Thymus (tissue), 11 donors: ENCODE data around the gene CDH8. TPM values are rescaled to one million over a fixed set of nuclear protein-coding genes. Genes with fewer than 3 reads are reported as not detected.
"Not testable (repeated sequence)": the region's sequence is repeated elsewhere in the genome, so short reads cannot be mapped to it uniquely, and the experiment has no call there.

Experiments
- DNase-seq, 9 donors: peaks; one replicate each; pipeline ENCODE4 v3.0.0-alpha.2; 2013; ENCODE audit warnings: low spot score in 9 of 9, low read depth in 6 of 9, missing footprints in 1 of 9
- H3K27ac ChIP-seq, 2 donors: one replicate each; pipeline ENCODE4 v1.5.1; 2013; ENCODE audit warnings: control low read depth in 1 of 2, low read depth in 1 of 2, low read length in 1 of 2, mild to moderate bottlenecking in 1 of 2, moderate library complexity in 1 of 2
- H3K27me3 ChIP-seq, 2 donors: one replicate each; pipeline ENCODE4 v1.5.1; 2013; ENCODE audit warnings: low read length in 1 of 2; ENCODE audit not compliant: control insufficient read depth in 2 of 2, insufficient read depth in 1 of 2
- H3K36me3 ChIP-seq, 2 donors: one replicate each; pipeline ENCODE4 v1.5.1; 2013; ENCODE audit warnings: low read length in 1 of 2, mild to moderate bottlenecking in 1 of 2, moderate library complexity in 1 of 2; ENCODE audit not compliant: control insufficient read depth in 2 of 2, insufficient read depth in 2 of 2
- H3K4me1 ChIP-seq, 2 donors: one replicate each; pipeline ENCODE4 v1.5.1; 2013; ENCODE audit warnings: low read length in 2 of 2; ENCODE audit not compliant: control insufficient read depth in 2 of 2, insufficient read depth in 2 of 2
- H3K4me3 ChIP-seq, 2 donors: one replicate each; pipeline ENCODE4 v1.5.1; 2013; ENCODE audit warnings: low read length in 2 of 2, control low read depth in 1 of 2, mild to moderate bottlenecking in 1 of 2
- H3K9me3 ChIP-seq, 2 donors: one replicate each; pipeline ENCODE4 v1.5.1; 2013; ENCODE audit warnings: low read length in 1 of 2, mild to moderate bottlenecking in 1 of 2; ENCODE audit not compliant: control insufficient read depth in 2 of 2, insufficient read depth in 1 of 2
- WGBS: extraction: QIAGEN DNeasy Blood & Tissue Kit; methylation state at CpG from one replicate; pipeline ENCODE4 v1.1.7; 2013; 5-methylcytosine and 5-hydroxymethylcytosine counted together
- polyA plus RNA-seq: library from polyadenylated mRNA; stranded (reverse); fragments of 200-250 nt; gene quantifications from one replicate; pipeline ENCODE4 v1.2.3, GENCODE V29; 2013
- total RNA-seq: library from RNA; stranded (reverse); fragments of 120-200 nt; gene quantifications from one replicate; pipeline ENCODE4 v1.2.4, GENCODE V29; 2013
- donor health status: healthy.

The CDH8 gene
- total and polyA plus RNA-seq, 2 donors: 0.32 to 0.61 TPM

DNA sequence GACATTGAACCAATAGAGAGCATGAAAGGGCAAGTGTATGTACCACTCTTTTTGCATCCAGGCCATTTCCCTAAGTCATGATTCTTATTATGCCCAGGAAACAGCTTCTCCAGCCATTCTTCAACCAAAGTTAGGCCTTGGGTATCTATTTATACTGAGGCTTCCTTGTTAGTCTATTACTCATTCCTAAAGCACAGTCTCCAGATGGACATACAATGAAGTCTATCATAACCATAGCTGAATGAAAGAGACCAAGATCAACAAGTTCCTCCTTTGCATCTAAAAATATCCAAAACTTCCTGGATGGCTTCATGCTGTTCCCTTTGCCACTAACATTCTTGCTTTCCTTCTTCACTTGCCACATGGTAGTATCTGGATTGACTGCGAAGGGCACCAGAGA is 265.9 kb downstream of the CDH8 start:
- H3K4me1 ChIP-seq: no peaks in the 10 kb centered on the region
- H3K4me3 ChIP-seq: no peak overlapping the region
- H3K27me3 ChIP-seq: no peaks in the 10 kb centered on the region
- H3K27ac ChIP-seq: no peak overlapping the region
- H3K36me3 ChIP-seq: no peaks in the 10 kb centered on the region
- 89% methylated on average over 1 of the region's 1 CpG for WGBS
- no peak for DNase-seq
- H3K9me3 ChIP-seq: peaks cover 0 to 2% of the 10 kb centered on the region in 2 donors

DNA sequence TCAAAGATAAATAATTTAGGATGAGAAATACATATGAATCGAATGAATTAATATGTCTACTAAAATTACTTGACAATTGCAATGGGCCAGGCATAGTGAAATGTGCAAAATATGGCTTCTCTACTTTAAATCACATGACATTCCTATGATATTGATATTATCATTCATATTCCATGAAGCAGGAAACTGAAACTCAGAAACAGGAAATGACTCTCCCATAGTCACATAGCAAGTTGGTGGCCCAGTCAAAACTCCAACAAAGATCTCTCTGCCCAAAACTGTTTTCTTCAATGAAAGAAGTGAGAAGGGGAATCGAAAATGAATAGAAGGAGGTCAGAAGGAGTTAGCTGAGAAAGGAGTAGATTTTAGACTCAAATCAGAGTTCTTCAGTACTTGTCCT is 272.2 kb downstream of the CDH8 start:
- Histone ChIP-seq H3K27ac (no peak overlapping the region), H3K36me3 (no peaks in the 10 kb centered on the region), H3K27me3 (no peaks in the 10 kb centered on the region), H3K4me3 (no peak overlapping the region), H3K4me1 (no peaks in the 10 kb centered on the region), H3K9me3 (peaks cover 0 to 2% of the 10 kb centered on the region in 2 donors)
- DNase-seq: no peak
- WGBS: 60% methylated on average over 2 of the region's 2 CpGs

DNA sequence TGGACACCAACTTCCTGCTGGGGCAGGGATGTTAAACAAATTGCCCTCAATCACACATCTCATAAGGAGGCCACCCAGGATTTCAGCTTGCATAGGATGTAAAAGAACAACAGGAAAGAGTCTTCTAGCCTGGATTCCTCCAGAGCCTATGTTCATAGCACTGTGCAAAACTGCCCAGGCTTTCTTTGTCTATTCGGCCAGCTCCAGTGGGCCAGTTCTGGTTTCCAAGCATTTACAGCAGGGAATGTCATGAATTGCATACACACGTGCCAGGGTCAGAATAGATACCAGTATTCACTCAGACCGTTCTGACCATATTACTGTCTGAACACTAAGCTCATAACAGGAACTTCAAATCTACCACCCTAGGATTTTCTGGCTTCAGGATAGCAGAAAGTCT is 273.2 kb downstream of the CDH8 start:
- no peaks in the 10 kb centered on the region for H3K36me3 ChIP-seq
- DNase-seq: no peak
- 89% methylated on average over 3 of the region's 3 CpGs for WGBS

DNA sequence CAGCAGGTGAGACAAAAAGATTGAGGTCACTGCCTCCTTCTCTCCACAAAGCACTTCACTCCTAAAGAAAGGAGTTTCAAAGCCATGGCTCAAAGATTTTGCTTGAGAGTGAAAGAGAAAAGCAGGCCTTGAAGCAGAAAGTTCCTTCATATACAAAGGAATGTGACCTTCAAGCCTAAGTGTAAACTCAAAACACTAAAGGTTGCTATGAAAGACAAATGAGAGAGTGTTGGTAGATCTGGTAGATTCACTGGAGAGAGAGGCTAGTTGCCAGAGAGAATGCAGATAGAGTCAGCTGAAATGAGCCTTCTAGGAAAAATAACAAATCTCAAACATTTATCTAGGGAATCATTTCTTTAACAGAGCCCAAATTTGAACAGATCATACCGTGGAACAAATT is 305.2 kb downstream of the CDH8 start:
- Histone ChIP-seq H3K4me1 (no peaks in the 10 kb centered on the region), H3K4me3 (no peak overlapping the region), H3K27me3 (no peaks in the 10 kb centered on the region), H3K36me3 (no peaks in the 10 kb centered on the region), H3K27ac (no peak overlapping the region), H3K9me3 (no peaks in the 10 kb centered on the region)
- no peak for DNase-seq
- WGBS: 72% methylated on average over 1 of the region's 1 CpG

More for the DNA sequence above, 273.2 kb downstream of the CDH8 start:
- Histone ChIP-seq H3K9me3 (no peaks in the 10 kb centered on the region), H3K4me1 (no peaks in the 10 kb centered on the region), H3K27ac (no peak overlapping the region), H3K27me3 (no peaks in the 10 kb centered on the region), H3K4me3 (no peak overlapping the region)

- H3K27ac ChIP-seq: no peak overlapping the region
- H3K36me3 ChIP-seq: no peaks in the 10 kb centered on the region
- no peak for DNase-seq
- no peaks in the 10 kb centered on the region for H3K27me3 ChIP-seq
- 81% methylated on average over 3 of the region's 3 CpGs for WGBS
- H3K9me3 ChIP-seq: no peaks in the 10 kb centered on the region
- no peak overlapping the region for H3K4me3 ChIP-seq
- H3K4me1 ChIP-seq: no peaks in the 10 kb centered on the region
These were observed 309.5 kb downstream of the CDH8 start for GRCh38 chr16:61726701-61727100.

DNA sequence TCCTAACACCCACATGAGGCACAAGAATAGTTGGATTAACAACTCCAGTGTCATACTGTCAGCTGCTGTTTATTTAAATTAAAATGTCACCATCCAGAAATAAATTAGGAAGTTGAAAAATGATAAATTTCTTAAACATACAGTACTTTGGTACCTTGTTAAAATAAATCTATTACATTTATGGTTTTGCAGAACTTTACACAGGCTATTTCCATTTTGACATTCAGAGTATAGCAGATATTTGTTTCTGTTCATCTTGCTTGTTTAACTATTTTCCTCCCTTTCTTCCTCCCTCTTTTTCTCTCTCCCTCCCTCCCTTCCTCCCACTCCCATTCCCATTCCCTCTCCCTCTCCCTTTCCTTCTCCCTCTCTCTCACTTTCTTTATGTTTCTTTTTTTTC is 310.1 kb downstream of the CDH8 start:
- no peaks in the 10 kb centered on the region for H3K9me3 ChIP-seq
- H3K36me3 ChIP-seq: no peaks in the 10 kb centered on the region
- no peak for DNase-seq
- no peak overlapping the region for H3K4me3 ChIP-seq
- no peak overlapping the region for H3K27ac ChIP-seq
- no peaks in the 10 kb centered on the region for H3K27me3 ChIP-seq
- no peaks in the 10 kb centered on the region for H3K4me1 ChIP-seq

- 89% methylated on average over 3 of the region's 3 CpGs for WGBS
- Histone ChIP-seq H3K4me1 (no peaks in the 10 kb centered on the region), H3K27ac (no peak overlapping the region), H3K27me3 (no peaks in the 10 kb centered on the region), H3K36me3 (no peaks in the 10 kb centered on the region), H3K4me3 (no peak overlapping the region), H3K9me3 (no peaks in the 10 kb centered on the region)
- DNase-seq: no peak
These were observed 314.7 kb downstream of the CDH8 start for GRCh38 chr16:61721544-61721943.

- no peaks in the 10 kb centered on the region for H3K4me1 ChIP-seq
- no peak for DNase-seq
These were observed 320.8 kb downstream of the CDH8 start for GRCh38 chr16:61715393-61715792.

GRCh38 chr16:61713787-61714186 is 322.5 kb downstream of the CDH8 start:
- no peak overlapping the region for H3K27ac ChIP-seq
- H3K9me3 ChIP-seq: no peaks in the 10 kb centered on the region
- no peaks in the 10 kb centered on the region for H3K36me3 ChIP-seq
- 89% methylated on average over 5 of the region's 5 CpGs for WGBS
- H3K27me3 ChIP-seq: no peaks in the 10 kb centered on the region
- H3K4me3 ChIP-seq: no peak overlapping the region
- H3K4me1 ChIP-seq: no peaks in the 10 kb centered on the region
- no peak for DNase-seq

More at GRCh38 chr16:61715393-61715792, 320.8 kb downstream of the CDH8 start:
- no peaks in the 10 kb centered on the region for H3K9me3 ChIP-seq
- H3K4me3 ChIP-seq: no peak overlapping the region
- H3K27me3 ChIP-seq: no peaks in the 10 kb centered on the region
- H3K27ac ChIP-seq: no peak overlapping the region
- no peaks in the 10 kb centered on the region for H3K36me3 ChIP-seq

DNA sequence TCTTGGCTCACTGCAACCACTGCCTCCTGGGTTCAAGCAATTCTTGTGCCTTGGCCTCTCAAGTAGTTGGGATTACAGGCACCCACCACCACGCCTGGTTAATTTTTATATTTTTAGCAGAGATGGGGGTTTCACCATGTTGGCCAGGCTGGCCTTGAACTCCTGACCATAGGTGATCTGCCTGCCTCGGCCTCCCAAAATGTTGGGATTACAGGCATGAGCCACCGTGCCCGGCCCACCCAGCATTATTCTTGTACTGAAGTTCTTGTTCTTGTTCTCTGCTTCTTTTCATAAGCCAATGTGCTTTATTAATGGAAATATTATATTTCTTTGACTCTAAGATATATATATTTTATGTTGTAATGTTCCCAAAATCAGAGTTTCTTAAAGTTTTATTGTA is 336.6 kb downstream of the CDH8 start:
- not testable (repeated sequence) for H3K36me3 ChIP-seq, DNase-seq, H3K27me3 ChIP-seq, H3K4me1 ChIP-seq, H3K4me3 ChIP-seq, H3K27ac ChIP-seq, H3K9me3 ChIP-seq
- WGBS: 92% methylated on average over 4 of the region's 4 CpGs
